Peyer's patch (tissue), 4 donors: ENCODE data around the gene NPC1. TPM values are rescaled to one million over a fixed set of nuclear protein-coding genes. Genes with fewer than 3 reads are reported as not detected.
A peak's percentile ranks its signal among the peaks of the same experiment; 100 is the strongest.

Source experiments
- DNase-seq, 3 donors: peaks; one replicate each; pipeline ENCODE4 v3.0.0-alpha.2; 2017 to 2019
- H3K27ac ChIP-seq, 4 donors: fragments of 200-600 bp; sonication (generic); one replicate each; pipeline ENCODE4 v1.5.1; 2016 to 2019
- H3K27me3 ChIP-seq, 2 donors: fragments of 200-600 bp; sonication (generic); one replicate each; pipeline ENCODE4 v1.5.1; 2019
- H3K36me3 ChIP-seq, 3 donors: fragments of 200-600 bp; sonication (generic); one replicate each; pipeline ENCODE4 v1.5.1; 2016 to 2019
- H3K4me1 ChIP-seq, 4 donors: fragments of 200-600 bp; sonication (generic); one replicate each; pipeline ENCODE4 v1.5.1; 2016 to 2019
- H3K4me3 ChIP-seq, 4 donors: fragments of 200-600 bp; sonication (generic); 1 replicate in 3 of 4; 2 replicates in 1 of 4; pipeline ENCODE4 v1.5.1; 2016 to 2019; ENCODE audit warnings: mild to moderate bottlenecking in 1 of 4
- H3K9me3 ChIP-seq, 4 donors: fragments of 200-600 bp; sonication (generic); one replicate each; pipeline ENCODE4 v1.5.1; 2016 to 2019; ENCODE audit warnings: mild to moderate bottlenecking in 1 of 4
- CTCF ChIP-seq, 6 experiments: fragments of 450-650 bp in 4 of 6; fragments of 200-600 bp in 2 of 6; sonication (generic) in 1 of 6; IDR thresholded peaks; one replicate each; pipeline ENCODE4 v1.5.1; 2017 to 2019; ENCODE audit warnings: antibody characterized with exemption in 6 of 6, mild to moderate bottlenecking in 3 of 6, moderate library complexity in 1 of 6
- POLR2A ChIP-seq, 2 donors: fragments of 450-650 bp; IDR thresholded peaks; one replicate each; pipeline ENCODE4 v1.5.1; 2017; ENCODE audit warnings: antibody characterized with exemption in 2 of 2, mild to moderate bottlenecking in 2 of 2, moderate library complexity in 2 of 2
- total RNA-seq, 4 donors: library from RNA; depleted of rRNA; stranded (reverse); fragments of >200 nt; gene quantifications; one replicate each; pipeline ENCODE4 v1.1.0, GENCODE V29; 2016

The NPC1 gene
- total RNA-seq, 4 donors from 2014 or later = 62.7 to 80.1 (median 71.3) TPM

GRCh38 chr18:23503963-23504344 lies 82.4 kb downstream of the NPC1 start:
- Histone ChIP-seq H3K27me3 (no peaks in the 10 kb centered on the region), H3K4me3 (peak overlapping the region; percentile 96 to 99 (median 98)), H3K4me1 (peaks cover 0 to 23% (median 14%) of the 10 kb centered on the region in 4 donors), H3K27ac (peak overlapping the region; percentile 82 to 93 (median 93)), H3K9me3 (no peaks in the 10 kb centered on the region), H3K36me3 (peaks cover 0 to 28% (median 0%) of the 10 kb centered on the region in 3 donors)
- TF ChIP-seq POLR2A (IDR thresholded peaks at IDR 0.05) = no peak
- TF ChIP-seq CTCF (IDR thresholded peaks at IDR 0.05) = no peak
- DNase-seq = no peak

GRCh38 chr18:23503038-23503962 lies 83.0 kb downstream of the NPC1 start, which contains the start of gene RMC1:
RMC1 (plus strand) TSS chr18:23503511; CDS start chr18:23503619, 108 bp downstream.
- peaks cover 0 to 23% (median 14%) of the 10 kb centered on the region in 4 donors for H3K4me1 ChIP-seq
- peak within 1 kb of the TSS; percentile 96 to 99 (median 98) for H3K4me3 ChIP-seq
- H3K27me3 ChIP-seq = no peaks in the 10 kb centered on the region
- peak; percentile 94 to 99 (median 98) for DNase-seq
- peak within 1 kb of the TSS; percentile 82 to 93 (median 93) for H3K27ac ChIP-seq
- H3K9me3 ChIP-seq = no peaks in the 10 kb centered on the region
- TF ChIP-seq POLR2A (IDR thresholded peaks at IDR 0.05) (peak; percentile 88 to 91), CTCF (IDR thresholded peaks at IDR 0.05) (peak in 2 of 6 experiments; percentile 12 to 13)
- peaks cover 0 to 21% (median 0%) of the 10 kb centered on the region in 3 donors for H3K36me3 ChIP-seq

- Histone ChIP-seq H3K4me1 (peaks cover 0 to 23% (median 14%) of the 10 kb centered on the region in 4 donors), H3K27me3 (no peaks in the 10 kb centered on the region), H3K36me3 (peaks cover 0 to 14% (median 0%) of the 10 kb centered on the region in 3 donors), H3K9me3 (no peaks in the 10 kb centered on the region), H3K4me3 (peak overlapping the region; percentile 96 to 99 (median 98)), H3K27ac (peak overlapping the region; percentile 82 to 93 (median 93))
- no peak for DNase-seq
- TF ChIP-seq CTCF (IDR thresholded peaks at IDR 0.05) = no peak
Measured at GRCh38 chr18:23502516-23503037, 83.7 kb downstream of the NPC1 start.

- TF ChIP-seq POLR2A (IDR thresholded peaks at IDR 0.05) (no peak), CTCF (IDR thresholded peaks at IDR 0.05) (no peak)
- Histone ChIP-seq H3K36me3 (peaks cover 0 to 5% (median 0%) of the 10 kb centered on the region in 3 donors), H3K9me3 (no peaks in the 10 kb centered on the region), H3K4me1 (peaks cover 0 to 23% (median 13%) of the 10 kb centered on the region in 4 donors), H3K27me3 (no peaks in the 10 kb centered on the region), H3K4me3 (no peak overlapping the region), H3K27ac (no peak overlapping the region)
- no peak for DNase-seq
Measured at GRCh38 chr18:23501626-23502025, 84.7 kb downstream of the NPC1 start.

- TF ChIP-seq CTCF (IDR thresholded peaks at IDR 0.05) (no peak), POLR2A (IDR thresholded peaks at IDR 0.05) (no peak)
- H3K4me3 ChIP-seq = no peak overlapping the region
Measured at GRCh38 chr18:23499291-23499781, 87.0 kb downstream of the NPC1 start.

More at GRCh38 chr18:23499291-23499781, 87.0 kb downstream of the NPC1 start:
- H3K36me3 ChIP-seq = no peaks in the 10 kb centered on the region
- peaks cover 0 to 8% (median 5%) of the 10 kb centered on the region in 4 donors for H3K4me1 ChIP-seq
- no peaks in the 10 kb centered on the region for H3K27me3 ChIP-seq
- DNase-seq = no peak
- H3K9me3 ChIP-seq = no peaks in the 10 kb centered on the region
- H3K27ac ChIP-seq = peak overlapping the region in 1 of 4 donors; percentile 11
